PC-3 (cell line): ENCODE measurements around the gene CYB561D2. TPM values are rescaled to one million over a fixed set of nuclear protein-coding genes. Genes with fewer than 3 reads are reported as not detected.

ENCODE experiments used
- ATAC-seq: fragments of 200-7000 bp; cut with Tn5 transposase; 2 replicates; pipeline ENCODE4 v1.9.1; 2020; ENCODE audit warnings: mild to moderate bottlenecking, moderate library complexity
- BruUV-seq: library from RNA; stranded (reverse); fragments of 400-500 nt; replicated peaks from 2 replicates; lab custom pipeline; 2021; lab: Mats Ljungman, UMichigan
- CTCF ChIA-PET: fragments of 300-600 bp; sonication (Branson Sonifier 250); formaldehyde crosslinking; loops from one replicate; lab custom pipeline; 2022; ENCODE audit warnings: antibody characterized with exemption; lab: Charles Lee
- POLR2A ChIA-PET: fragments of 300-600 bp; sonication (Branson Sonifier 250); formaldehyde crosslinking; loops from one replicate; lab custom pipeline; 2022; ENCODE audit warnings: antibody characterized with exemption; ENCODE audit not compliant: unreplicated experiment; lab: Charles Lee
- DNase-seq: peaks from one replicate; pipeline ENCODE4 v3.0.0-alpha.2; 2015
- H2AFZ ChIP-seq: fragments of 300-600 bp; sonication (generic); 2 replicates; pipeline ENCODE4 v1.6.0; 2016; ENCODE audit warnings: antibody characterized with exemption, low read length
- H3F3A ChIP-seq: fragments of 300-600 bp; sonication (generic); one replicate; pipeline ENCODE4 v1.6.0; 2017; ENCODE audit warnings: antibody characterized with exemption, low read length, control low read depth, mild to moderate bottlenecking; ENCODE audit not compliant: unreplicated experiment
- H3K27ac ChIP-seq: fragments of 300-600 bp; sonication (generic); 2 replicates; pipeline ENCODE4 v1.5.1; 2016; ENCODE audit warnings: mild to moderate bottlenecking, low read length
- H3K27me3 ChIP-seq: fragments of 300-600 bp; sonication (generic); 2 replicates; pipeline ENCODE4 v1.6.1; 2016; ENCODE audit warnings: low read length, mixed read lengths
- H3K36me3 ChIP-seq: fragments of 300-600 bp; sonication (generic); 2 replicates; pipeline ENCODE4 v1.6.1; 2016; ENCODE audit warnings: low read depth, mixed run types, low read length, mixed read lengths
- H3K4me1 ChIP-seq: fragments of 300-600 bp; sonication (generic); 2 replicates; pipeline ENCODE4 v1.5.1; 2016; ENCODE audit warnings: low read length; ENCODE audit not compliant: insufficient read depth
- H3K4me2 ChIP-seq: fragments of 300-600 bp; sonication (generic); 2 replicates; pipeline ENCODE4 v1.6.0; 2016; ENCODE audit warnings: low read length
- H3K4me3 ChIP-seq: fragments of 300-600 bp; sonication (generic); 2 replicates; pipeline ENCODE4 v1.5.1; 2016; ENCODE audit warnings: mild to moderate bottlenecking, low read length, mixed read lengths
- H3K79me2 ChIP-seq: fragments of 300-600 bp; sonication (generic); 2 replicates; pipeline ENCODE4 v1.6.1; 2017; ENCODE audit warnings: low read length, mixed read lengths
- H3K9ac ChIP-seq: fragments of 300-600 bp; sonication (generic); 2 replicates; pipeline ENCODE4 v1.6.0; 2016; ENCODE audit warnings: mild to moderate bottlenecking, low read length
- H3K9me2 ChIP-seq: fragments of 300-600 bp; sonication (generic); replicated peaks from 2 replicates; pipeline ENCODE4 v1.6.1; 2016; ENCODE audit warnings: mixed run types, low read length, mixed read lengths
- H3K9me3 ChIP-seq: fragments of 300-600 bp; sonication (generic); 2 replicates; pipeline ENCODE4 v1.6.1; 2016; ENCODE audit warnings: low read length, mixed read lengths
- H4K20me1 ChIP-seq: fragments of 300-600 bp; sonication (generic); 2 replicates; pipeline ENCODE4 v1.6.1; 2016; ENCODE audit warnings: low read length, mixed read lengths
- CTCF ChIP-seq: fragments of 300-600 bp; sonication (generic); conservative IDR thresholded peaks from 2 replicates; pipeline ENCODE4 v1.5.1; 2017; ENCODE audit warnings: antibody characterized with exemption, low read depth, mild to moderate bottlenecking, low read length
- EZH2 ChIP-seq: fragments of 300-600 bp; sonication (generic); IDR thresholded peaks from one replicate; pipeline ENCODE4 v1.6.1; 2017; ENCODE audit warnings: antibody characterized with exemption, mild to moderate bottlenecking, low read length; ENCODE audit not compliant: unreplicated experiment
- EZH2phosphoT487 ChIP-seq: fragments of 300-600 bp; sonication (generic); IDR thresholded peaks from 2 replicates; pipeline ENCODE4 v1.6.1; 2018; ENCODE audit warnings: mild to moderate bottlenecking, antibody characterized with exemption, low read length, borderline replicate concordance
- intact Hi-C: fragments of 100-400 bp; cut with micrococcal nuclease; formaldehyde crosslinking; loops from 2 replicates; pipeline ENCODE4 v1.9.0; 2023
- total RNA-seq: library from RNA; depleted of rRNA; stranded (reverse); fragments of >200 nt; gene quantifications from 2 replicates; pipeline ENCODE4 v1.2.3, GENCODE V29; 2014

The CYB561D2 gene
- total RNA-seq, 1 experiment from 2014 or later, result 44.3 TPM

- no peaks in the 10 kb centered on the region for H3K9me2 ChIP-seq
- ATAC-seq, result peak; percentile 88
- no peaks in the 10 kb centered on the region for H3F3A ChIP-seq
- no peaks in the 10 kb centered on the region for H3K9me3 ChIP-seq
- H2AFZ ChIP-seq, result peak overlapping the region; percentile 88
- H3K36me3 ChIP-seq, result no peaks in the 10 kb centered on the region; the same call in 1 of the 2 replicates
- peak overlapping the region; percentile 88 for H3K4me2 ChIP-seq
- peak; percentile 99 for DNase-seq
- peak overlapping the region; percentile 89 for H3K4me3 ChIP-seq
- H3K27ac ChIP-seq, result peak overlapping the region; percentile 72
- H3K9ac ChIP-seq, result peak overlapping the region; percentile 89
- peaks cover 13% of the 10 kb centered on the region; the same call in 1 of the 2 replicates for H4K20me1 ChIP-seq
- POLR2A ChIA-PET, result interaction anchor here (0.5 to 1.4 kb wide), 12 partner anchors 9 to 1768 kb away, joined by 3 to 17 read pairs (median 5); partner anchors contain the start of genes CISH, CYB561D2, HYAL3 and IFRD2
- no peaks in the 10 kb centered on the region for H3K27me3 ChIP-seq
- CTCF ChIA-PET, result interaction anchor here (0.6 to 1.3 kb wide), 10 partner anchors 8 to 1646 kb away, joined by 3 to 10 read pairs (median 4); partner anchors contain the start of genes CYB561D2, NPRL2, TUSC2 and ZMYND10
- no peak for TF ChIP-seq CTCF
- no peak for TF ChIP-seq EZH2
- TF ChIP-seq EZH2phosphoT487, result no peak
- peaks cover 48% of the 10 kb centered on the region for H3K79me2 ChIP-seq
- peaks cover 32% of the 10 kb centered on the region for H3K4me1 ChIP-seq
- intact Hi-C loops, result no loop called here
- no TSS peak for BruUV-seq
Measured at GRCh38 chr3:50337175-50337861, 13.3 kb upstream of the CYB561D2 start.

- ChIA-PET POLR2A (interaction anchor here (0.7 kb wide), 1 partner anchor 157 kb away, joined by 28 read pairs; no protein-coding TSS in a partner anchor), CTCF (interaction anchor here (0.7 kb wide), 1 partner anchor 11 kb away, joined by 5 read pairs; the partner anchor contains the start of gene NPRL2)
- ATAC-seq, result no peak
Measured at GRCh38 chr3:50338965-50339364, 11.7 kb upstream of the CYB561D2 start.

More at GRCh38 chr3:50338965-50339364, 11.7 kb upstream of the CYB561D2 start:
- no peak overlapping the region for H3K4me2 ChIP-seq
- TF ChIP-seq CTCF, result no peak
- TF ChIP-seq EZH2phosphoT487, result no peak
- no peak for TF ChIP-seq EZH2
- H3K9ac ChIP-seq, result no peak overlapping the region
- H3K79me2 ChIP-seq, result peaks cover 32% of the 10 kb centered on the region
- intact Hi-C loops, result no loop called here
- H3F3A ChIP-seq, result no peaks in the 10 kb centered on the region
- H3K4me1 ChIP-seq, result peaks cover 29% of the 10 kb centered on the region
- no peak overlapping the region for H2AFZ ChIP-seq
- H3K9me2 ChIP-seq, result no peaks in the 10 kb centered on the region
- no peak overlapping the region for H3K27ac ChIP-seq
- peaks cover 11% of the 10 kb centered on the region; the same call in 1 of the 2 replicates for H4K20me1 ChIP-seq
- no peaks in the 10 kb centered on the region for H3K27me3 ChIP-seq
- H3K9me3 ChIP-seq, result no peaks in the 10 kb centered on the region
- no TSS peak for BruUV-seq
- H3K36me3 ChIP-seq, result no peaks in the 10 kb centered on the region; the same call in 1 of the 2 replicates
- no peak for DNase-seq
- no peak overlapping the region for H3K4me3 ChIP-seq
